Left cardiac atrium (tissue), 4 donors: ENCODE data around the gene TRMT61A. TPM values are rescaled to one million over a fixed set of nuclear protein-coding genes. Genes with fewer than 3 reads are reported as not detected.
"Not testable (repeated sequence)": the region's sequence is repeated elsewhere in the genome, so short reads cannot be mapped to it uniquely, and the experiment has no call there.

Source experiments
- ATAC-seq, 2 donors: fragments of 200-7000 bp; cut with Tn5 transposase; one replicate each; pipeline ENCODE4 v1.9.1; 2020; ENCODE audit warnings: mild to moderate bottlenecking in 2 of 2, moderate library complexity in 2 of 2
- DNase-seq: peaks from one replicate; pipeline ENCODE4 v3.0.0-alpha.2; 2020
- intact Hi-C, 2 donors: fragments of 100-400 bp; cut with DNase I; formaldehyde crosslinking; loops; one replicate each; pipeline versions ENCODE4 v1.14.1 to v1.15.1; 2022 to 2023
- total RNA-seq, 2 donors: library from RNA; stranded (reverse); fragmentation: NEBNext Ultra II Directional; extraction: Animal tissue kit (Norgen Biotek cat#: 25700); gene quantifications; one replicate each; pipeline ENCODE4 v1.2.1, GENCODE V29; 2021
- donor health status: DM: no; HTN: yes; CAD: no.
- donor health status: DM: no; HTN: yes; CAD: no; lungs with severe emphysema.
- donor health status: DM: yes; HTN: yes; CAD: no.
- donor health status: Dilated cardiomyopathy.

TRMT61A gene
- total RNA-seq, 2 donors from 2014 or later: 6.0 to 8.5 TPM

- peak; percentile 7 for DNase-seq
- intact Hi-C loops: loop anchor here in 1 of 2 donors (5.0 kb wide), 1 partner anchor 42 kb away; no protein-coding TSS in a partner anchor
- no peak for ATAC-seq
These were observed 23.9 kb upstream of the TRMT61A start for GRCh38 chr14:103504991-103505565.

- DNase-seq (no peak), ATAC-seq (no peak)
- intact Hi-C loops: no loop called here
These were observed 21.2 kb upstream of the TRMT61A start for GRCh38 chr14:103507751-103508150.

DNA sequence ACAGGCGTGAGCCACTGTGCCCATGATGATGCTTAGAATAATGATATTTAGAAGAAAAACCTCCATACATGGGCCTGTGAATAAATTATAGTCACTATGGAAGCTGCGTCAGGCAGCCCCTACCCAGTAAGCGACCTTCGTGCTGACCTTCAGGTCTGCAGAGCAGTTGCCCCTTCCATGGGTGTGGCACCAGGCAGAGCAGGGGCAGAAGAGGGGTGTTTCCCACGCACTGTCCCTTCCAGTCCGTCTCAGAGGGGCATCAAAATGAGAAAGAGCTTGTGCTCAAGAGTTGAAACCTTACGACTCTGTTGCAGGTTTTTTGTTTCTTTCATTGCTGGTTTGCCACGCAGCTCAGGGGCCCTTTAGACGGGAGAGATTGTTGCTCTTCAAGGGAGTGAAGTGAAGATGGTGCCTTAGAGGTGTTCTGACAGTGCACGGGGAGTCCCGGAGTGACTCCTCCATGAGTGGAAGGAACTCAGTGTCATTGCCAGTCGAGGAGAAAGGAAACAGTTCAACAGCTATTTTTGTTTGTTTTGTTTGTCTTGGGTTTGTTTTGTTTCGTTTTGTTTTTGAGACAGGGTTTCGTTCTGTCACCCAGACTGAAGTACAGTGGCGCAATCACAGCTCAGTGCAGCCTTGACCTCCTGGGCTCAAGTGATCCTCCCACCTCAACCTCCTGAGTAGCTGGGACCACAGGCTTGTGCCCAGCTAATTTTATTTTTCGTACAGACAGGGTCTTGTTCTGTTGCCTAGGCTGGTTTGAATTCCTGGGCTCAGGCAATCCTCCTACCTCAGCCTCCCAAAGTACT, 20.3 kb upstream of the TRMT61A start:
- DNase-seq: no peak
- intact Hi-C loops: no loop called here
- ATAC-seq: no peak

- DNase-seq (peak; percentile 9), ATAC-seq (no peak)
- intact Hi-C loops: no loop called here
These were observed 18.9 kb upstream of the TRMT61A start for GRCh38 chr14:103509864-103510723.

DNA sequence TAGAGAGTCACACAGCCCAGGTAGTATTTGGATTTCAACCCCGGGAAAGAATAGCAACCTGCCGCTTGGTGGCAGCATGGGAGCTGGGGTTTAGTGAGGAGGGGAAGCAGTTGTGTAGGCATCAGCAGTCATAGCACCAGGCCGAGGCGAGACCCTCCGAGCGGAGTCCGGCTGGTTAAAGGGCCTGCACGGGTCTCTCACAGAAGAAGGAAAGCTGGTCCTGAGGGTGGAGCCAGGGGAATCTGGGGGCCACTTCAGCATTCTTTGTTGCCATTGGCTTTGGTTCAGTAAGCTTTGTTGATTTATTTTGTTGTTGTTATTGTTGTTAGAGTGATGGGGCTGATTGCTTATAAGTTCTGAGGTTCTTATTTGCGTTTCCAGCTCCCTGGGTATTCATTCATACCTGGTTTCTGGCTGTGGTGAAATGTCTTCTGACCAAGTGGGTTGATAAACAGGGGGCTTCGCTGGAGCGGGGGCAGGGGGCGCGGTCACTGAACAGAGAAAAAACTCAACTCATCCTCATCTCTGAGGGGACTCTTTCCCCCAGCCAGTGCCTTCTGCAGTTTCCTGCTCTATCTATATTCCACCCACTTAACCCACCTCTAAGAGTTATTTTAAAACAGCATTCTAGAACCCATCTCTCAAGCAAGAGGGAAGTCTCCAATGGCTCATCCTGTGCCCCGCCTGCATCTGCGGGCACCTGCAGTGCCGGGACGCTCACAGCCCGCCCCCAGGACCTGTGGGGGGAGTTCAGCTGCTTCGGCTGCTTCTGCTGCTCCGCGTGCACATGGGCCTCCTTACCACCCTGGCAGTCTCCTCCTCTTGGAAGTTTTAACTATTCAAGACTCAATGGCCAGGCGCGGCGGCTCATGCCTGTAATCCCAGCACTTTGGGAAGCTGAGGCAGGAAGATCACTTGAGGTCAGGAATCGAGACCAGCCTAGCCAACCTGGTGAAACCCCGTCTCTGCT, 18.0 kb upstream of the TRMT61A start:
- no peak for ATAC-seq
- DNase-seq: peak; percentile 10
- intact Hi-C loops: no loop called here

DNA sequence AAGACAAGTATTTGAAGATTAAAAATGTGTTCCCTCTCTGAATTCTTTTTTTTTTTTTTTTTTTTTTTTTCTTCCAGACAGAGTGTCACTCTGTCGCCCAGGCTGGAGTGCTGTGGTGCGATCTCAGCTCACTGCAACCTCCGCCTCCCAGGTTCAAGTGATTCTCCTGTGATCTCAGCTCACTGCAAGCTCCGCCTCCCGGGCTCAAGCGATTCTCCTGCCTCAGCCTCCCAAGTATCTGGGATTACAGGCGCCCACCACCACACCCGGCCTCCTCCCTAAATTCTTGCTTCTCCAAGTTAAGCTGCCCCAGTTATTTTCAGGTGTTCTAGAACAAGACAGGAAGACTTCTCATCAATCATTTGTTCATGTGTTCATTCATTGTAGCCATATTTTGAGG, 16.8 kb upstream of the TRMT61A start:
- intact Hi-C loops, ATAC-seq: not testable (repeated sequence)
- peak; percentile 10 for DNase-seq

DNA sequence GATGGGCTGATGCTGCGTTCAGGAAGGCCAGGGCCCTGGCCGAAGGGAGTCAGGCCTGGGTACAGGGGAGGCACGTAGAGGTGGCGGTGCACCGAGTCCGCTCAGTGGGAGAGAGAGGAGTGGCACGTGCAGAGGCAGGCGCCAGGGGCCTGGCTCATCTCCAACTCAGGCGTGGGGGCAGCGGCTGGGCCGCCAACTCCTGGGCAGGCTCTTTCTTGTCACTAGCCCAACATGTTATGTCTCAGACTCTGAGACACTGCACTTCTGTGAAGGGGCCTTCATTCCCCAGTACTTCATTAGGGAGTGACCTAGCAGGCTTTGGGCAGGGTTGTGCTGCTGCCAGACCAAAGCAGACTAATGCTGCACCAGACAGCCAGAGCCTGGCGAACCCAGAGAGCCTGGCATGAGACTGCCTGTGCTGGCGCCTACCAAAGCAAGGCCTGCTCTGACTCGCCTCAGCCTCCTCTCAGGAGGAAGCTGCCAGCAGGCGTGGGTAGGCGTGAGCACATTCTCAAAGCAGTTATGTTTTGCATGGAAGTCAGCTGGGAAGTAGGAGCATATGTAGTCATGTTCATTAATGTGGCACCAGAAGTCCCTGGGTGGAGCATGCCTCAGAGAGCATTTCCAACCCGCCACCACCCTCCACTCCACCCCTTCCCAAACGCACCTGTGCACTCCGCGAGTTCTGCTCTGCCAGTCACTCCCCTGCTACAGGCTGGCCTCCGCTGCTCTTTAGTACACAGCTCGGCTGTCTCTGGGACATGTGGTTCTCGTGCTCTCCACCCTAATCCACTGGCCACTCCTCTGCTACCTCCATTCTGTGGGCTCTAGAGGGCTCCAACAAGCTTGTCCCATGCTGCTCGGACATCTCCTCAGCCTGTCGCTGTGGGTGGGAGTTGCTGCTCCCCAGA, 16.0 kb upstream of the TRMT61A start:
- intact Hi-C loops: no loop called here
- DNase-seq (peak; percentile 61), ATAC-seq (peak; percentile 74 to 82)

DNA sequence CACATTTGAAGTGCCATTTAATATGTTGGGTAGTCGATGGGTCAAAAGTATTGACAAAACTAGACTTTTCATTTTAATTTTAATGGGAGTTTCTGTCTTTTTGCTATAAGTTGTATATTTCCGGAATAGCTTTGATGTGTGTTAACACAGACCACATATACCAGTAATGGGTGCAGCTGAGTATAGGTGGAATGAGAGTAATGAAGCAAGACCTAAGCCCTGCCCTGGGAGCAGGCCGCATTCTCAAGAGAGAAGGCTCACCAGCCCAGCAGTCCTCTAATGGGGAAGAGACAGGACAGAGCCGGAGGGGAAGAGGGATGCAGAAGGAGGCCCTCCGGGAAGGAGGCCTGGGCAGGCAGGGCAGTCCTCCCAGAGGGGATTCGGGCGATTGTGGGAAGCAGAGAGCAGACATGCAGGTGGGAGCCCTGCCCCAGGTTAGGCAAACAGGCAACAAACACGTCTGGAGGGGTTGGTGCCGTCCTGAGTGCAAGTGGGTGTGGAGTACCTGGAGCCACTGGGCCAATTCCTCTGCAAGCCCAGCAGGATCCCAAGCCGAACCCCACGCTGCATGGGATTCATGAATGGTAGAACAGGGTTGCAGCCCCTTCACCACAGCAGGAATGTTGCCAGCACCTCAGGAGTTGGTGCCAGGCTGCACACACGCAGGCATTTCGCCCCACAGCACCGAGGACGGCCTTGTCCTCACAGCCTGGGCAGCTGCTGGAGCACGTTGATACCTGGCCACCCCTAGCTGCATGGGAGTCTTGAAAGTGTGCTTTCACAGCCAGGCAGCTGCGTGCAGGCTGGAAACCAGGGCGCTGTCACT, 14.2 kb upstream of the TRMT61A start:
- DNase-seq: peak; percentile 20
- ATAC-seq: no peak
- intact Hi-C loops: no loop called here

DNA sequence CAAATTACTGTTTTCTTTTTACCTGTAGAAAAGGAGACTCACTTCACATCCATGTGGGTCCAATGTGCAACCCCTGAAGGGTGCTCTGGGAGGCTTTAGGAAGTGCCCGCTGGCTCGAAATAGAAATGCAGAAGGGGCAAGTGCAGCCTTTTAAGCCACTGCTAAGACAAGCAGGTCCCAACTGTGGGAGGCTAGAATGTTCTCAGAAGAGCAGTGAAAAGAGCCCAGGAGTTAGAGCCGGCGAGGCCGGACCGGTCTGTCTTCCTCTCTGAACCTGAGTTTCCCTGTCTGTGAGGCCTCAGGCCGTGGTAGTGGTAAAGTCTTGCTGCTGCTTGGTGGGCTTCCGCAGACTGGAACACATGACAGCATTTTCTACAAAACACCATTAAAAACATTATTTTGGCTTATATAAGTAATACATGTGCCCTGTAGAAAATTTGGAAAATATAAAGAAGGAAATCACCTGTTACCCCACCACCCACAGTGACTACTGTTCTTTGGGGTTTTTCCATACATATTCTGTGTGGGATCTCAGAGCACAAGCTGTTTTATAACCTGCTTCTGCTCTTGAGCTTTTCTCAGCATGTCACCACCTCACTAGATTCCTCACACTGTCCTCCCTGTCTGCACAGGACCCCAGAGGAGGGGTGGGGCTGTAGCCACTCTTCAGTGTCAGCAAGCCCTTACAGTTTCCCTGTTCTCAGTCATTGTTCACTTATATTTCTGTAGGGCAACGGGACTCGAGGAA, 12.4 kb upstream of the TRMT61A start:
- DNase-seq: peak; percentile 7
- ATAC-seq: no peak
- intact Hi-C loops: no loop called here

- DNase-seq: peak; percentile 23
- intact Hi-C loops: no loop called here
- no peak for ATAC-seq
These were observed 11.8 kb upstream of the TRMT61A start for GRCh38 chr14:103517174-103517566.

GRCh38 chr14:103517721-103518421, 11.1 kb upstream of the TRMT61A start:
- peak; percentile 56 for DNase-seq
- intact Hi-C loops: loop anchor here in 1 of 2 donors (2.0 kb wide), 1 partner anchor 27 kb away; no protein-coding TSS in a partner anchor
- peak in 1 of 2 donors; percentile 4 for ATAC-seq

GRCh38 chr14:103518422-103519042, 10.5 kb upstream of the TRMT61A start:
- DNase-seq: peak; percentile 65
- intact Hi-C loops: loop anchor here in 1 of 2 donors (2.0 kb wide), 1 partner anchor 26 kb away; no protein-coding TSS in a partner anchor

DNA sequence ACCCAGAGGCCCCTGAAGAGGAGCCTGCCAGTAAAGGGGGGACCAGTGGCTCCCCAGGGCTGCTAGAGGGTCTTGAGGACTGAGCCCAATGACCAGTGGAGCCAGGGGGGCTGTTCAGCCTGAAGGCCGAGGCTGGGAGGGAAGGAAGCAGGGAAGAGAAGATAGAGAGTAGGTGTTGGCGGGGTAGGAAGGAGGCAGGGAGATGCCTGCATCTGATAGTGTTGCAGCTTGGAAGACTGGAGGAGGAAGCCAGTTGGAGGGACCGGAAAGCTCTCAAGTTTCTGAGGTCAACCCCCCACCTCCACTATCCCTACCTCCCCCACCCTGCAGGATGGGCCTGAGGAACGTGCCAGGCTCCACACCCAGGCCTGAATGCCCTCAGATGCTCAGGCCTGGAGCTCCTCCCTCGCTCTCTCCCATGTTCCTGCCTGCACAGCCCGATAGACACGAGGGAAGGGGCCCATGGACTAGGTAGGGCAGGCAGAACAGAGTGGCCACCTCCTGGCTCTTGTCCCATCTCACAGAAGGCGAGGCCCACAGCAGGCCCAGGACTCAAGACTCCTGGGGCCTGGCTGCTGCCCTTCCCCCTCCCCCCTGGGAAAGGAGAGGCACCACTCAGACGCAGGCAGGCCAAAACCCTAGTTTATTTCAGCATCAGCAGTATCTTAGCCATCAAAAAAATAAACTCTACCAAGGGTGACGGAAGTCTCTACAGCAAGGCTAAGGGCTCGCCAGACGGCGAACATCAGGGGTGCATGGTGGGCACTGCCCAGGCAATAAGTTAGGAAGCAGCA, 9.8 kb upstream of the TRMT61A start:
- ATAC-seq: peak in 1 of 2 donors; percentile 3
- peak; percentile 26 for DNase-seq
- intact Hi-C loops: loop anchor here in 1 of 2 donors (2.0 kb wide), 1 partner anchor 26 kb away; no protein-coding TSS in a partner anchor

More at GRCh38 chr14:103518422-103519042, 10.5 kb upstream of the TRMT61A start:
- peak; percentile 34 to 41 for ATAC-seq

- intact Hi-C loops: loop anchor here in 1 of 2 donors (2.0 kb wide), 1 partner anchor 25 kb away; no protein-coding TSS in a partner anchor
- ATAC-seq (no peak), DNase-seq (peak; percentile 54)
These were observed 9.2 kb upstream of the TRMT61A start for GRCh38 chr14:103519837-103520212.
